Measurements from ENCODE around the gene GNB1L. TPM values are rescaled to one million over a fixed set of nuclear protein-coding genes. Genes with fewer than 3 reads are reported as not detected.

Gene GNB1L
- total and polyA plus RNA-seq, 2 donors (not counting 1 experiment from before 2014, with no cell fraction given), result 6.6 to 12.1 TPM

GRCh38 chr22:19772673-19773469, 81.8 kb downstream of the GNB1L start:
- no peak for TF ChIP-seq EZH2 (IDR thresholded peaks at IDR 0.05; ENCODE audit: borderline replicate concordance, insufficient read depth, low read depth, low read length, poor library complexity, severe bottlenecking)
- TF ChIP-seq CTCF (IDR thresholded peaks at IDR 0.05), result no peak
- H3K4me3 Mint-ChIP-seq, result peak overlapping the region; percentile 81
- peaks cover 33 to 40% of the 10 kb centered on the region in 2 donors for H3K4me1 ChIP-seq (ENCODE audit: control insufficient read depth in 2 of 2, insufficient read depth in 2 of 2, low read length in 2 of 2)
- intact Hi-C loops (cut with micrococcal nuclease), result no loop called here
- H3K27ac ChIP-seq (ENCODE audit: low read length in 2 of 2), result no peak overlapping the region
- H3K4me1 Mint-ChIP-seq, result peaks cover 36% of the 10 kb centered on the region
- no peaks in the 10 kb centered on the region for H4K20me1 ChIP-seq (ENCODE audit: control insufficient read depth, insufficient read depth, low read length, poor library complexity, severe bottlenecking)
- ChIA-PET CTCF (interaction anchor here (0.9 to 2.1 kb wide), 5 partner anchors 17 to 138 kb away, joined by 3 to 18 read pairs (median 8); no protein-coding TSS in a partner anchor), POLR2A (interaction anchor here (0.7 kb wide), 1 partner anchor 547 kb away, joined by 3 read pairs; the partner anchor contains the start of gene DGCR6L)
- DNase-seq, result peak; percentile 75
- peak overlapping the region; percentile 37 for H3K27ac Mint-ChIP-seq
- H3K36me3 ChIP-seq (replicated peaks in 1 of 2; ENCODE audit: control extremely low read depth in 1 of 2, control insufficient read depth in 1 of 2, extremely low read depth in 1 of 2, insufficient read depth in 2 of 2, low read length in 1 of 2), result no peaks in the 10 kb centered on the region
- peak; percentile 83 for ATAC-seq (ENCODE audit: low read depth)
- peaks cover 0 to 90% (median 55%) of the 10 kb centered on the region in 4 experiments for H3K27me3 ChIP-seq (replicated peaks in 1 of 4; ENCODE audit: control extremely low read depth in 1 of 4, control insufficient read depth in 3 of 4, insufficient read depth in 4 of 4, low read length in 3 of 4)
- peaks cover 0 to 42% (median 0%) of the 10 kb centered on the region in 3 donors for H3K9me3 ChIP-seq (ENCODE audit: control extremely low read depth in 1 of 3, control insufficient read depth in 2 of 3, insufficient read depth in 1 of 3, low read length in 2 of 3)
- WGBS (ENCODE audit: insufficient coverage), result 10% methylated on average over 23 of the region's 25 CpGs
- H3K27me3 Mint-ChIP-seq, result peaks cover 70% of the 10 kb centered on the region
- no peaks in the 10 kb centered on the region for H3K79me2 ChIP-seq (ENCODE audit: control insufficient read depth, insufficient read depth, low read length)
- H3K4me3 ChIP-seq (ENCODE audit: control extremely low read depth in 1 of 5, extremely low read depth in 1 of 5, insufficient read depth in 1 of 5, low read depth in 2 of 5, low read length in 4 of 5), result peak overlapping the region in 2 of 5 experiments; percentile 12 to 24
- no peaks in the 10 kb centered on the region for H3K9me3 Mint-ChIP-seq (ENCODE audit: insufficient read depth)
- H3K9ac ChIP-seq (ENCODE audit: low read length), result peak overlapping the region; percentile 31
- H3K4me2 ChIP-seq (replicated peaks; ENCODE audit: low read depth, low read length, poor library complexity, severe bottlenecking), result peak overlapping the region; percentile 63
- H2AFZ ChIP-seq (ENCODE audit: insufficient read depth, low read depth, low read length, poor library complexity, severe bottlenecking), result no peak overlapping the region

GRCh38 chr22:19772422-19772672, 82.3 kb downstream of the GNB1L start:
- ATAC-seq (ENCODE audit: low read depth) (no peak), DNase-seq (no peak)
- Histone ChIP-seq H3K4me3 (ENCODE audit: control extremely low read depth in 1 of 5, extremely low read depth in 1 of 5, insufficient read depth in 1 of 5, low read depth in 2 of 5, low read length in 4 of 5) (peak overlapping the region in 1 of 5 experiments; percentile 10), H4K20me1 (ENCODE audit: control insufficient read depth, insufficient read depth, low read length, poor library complexity, severe bottlenecking) (no peaks in the 10 kb centered on the region), H3K79me2 (ENCODE audit: control insufficient read depth, insufficient read depth, low read length) (no peaks in the 10 kb centered on the region), H3K36me3 (replicated peaks in 1 of 2; ENCODE audit: control extremely low read depth in 1 of 2, control insufficient read depth in 1 of 2, extremely low read depth in 1 of 2, insufficient read depth in 2 of 2, low read length in 1 of 2) (no peaks in the 10 kb centered on the region), H2AFZ (ENCODE audit: insufficient read depth, low read depth, low read length, poor library complexity, severe bottlenecking) (no peak overlapping the region), H3K4me1 (ENCODE audit: control insufficient read depth in 2 of 2, insufficient read depth in 2 of 2, low read length in 2 of 2) (peaks cover 39 to 45% of the 10 kb centered on the region in 2 donors), H3K27me3 (replicated peaks in 1 of 4; ENCODE audit: control extremely low read depth in 1 of 4, control insufficient read depth in 3 of 4, insufficient read depth in 4 of 4, low read length in 3 of 4) (peaks cover 0 to 90% (median 58%) of the 10 kb centered on the region in 4 experiments), H3K9ac (ENCODE audit: low read length) (no peak overlapping the region), H3K4me2 (replicated peaks; ENCODE audit: low read depth, low read length, poor library complexity, severe bottlenecking) (peak overlapping the region; percentile 63), H3K27ac (ENCODE audit: low read length in 2 of 2) (no peak overlapping the region), H3K9me3 (ENCODE audit: control extremely low read depth in 1 of 3, control insufficient read depth in 2 of 3, insufficient read depth in 1 of 3, low read length in 2 of 3) (peaks cover 0 to 43% (median 0%) of the 10 kb centered on the region in 3 donors)
- no peaks in the 10 kb centered on the region for H3K9me3 Mint-ChIP-seq (ENCODE audit: insufficient read depth)
- no peak overlapping the region for H3K27ac Mint-ChIP-seq
- ChIA-PET POLR2A (interaction anchor here (0.7 kb wide), 1 partner anchor 548 kb away, joined by 3 read pairs; the partner anchor contains the start of gene DGCR6L), CTCF (interaction anchor here (0.9 to 2.1 kb wide), 4 partner anchors 16 to 138 kb away, joined by 3 to 18 read pairs (median 9); no protein-coding TSS in a partner anchor)
- TF ChIP-seq EZH2 (IDR thresholded peaks at IDR 0.05; ENCODE audit: borderline replicate concordance, insufficient read depth, low read depth, low read length, poor library complexity, severe bottlenecking) (no peak), CTCF (IDR thresholded peaks at IDR 0.05) (no peak)
- H3K4me3 Mint-ChIP-seq, result peak overlapping the region; percentile 81
- peaks cover 73% of the 10 kb centered on the region for H3K27me3 Mint-ChIP-seq
- intact Hi-C loops (cut with micrococcal nuclease), result no loop called here
- peaks cover 41% of the 10 kb centered on the region for H3K4me1 Mint-ChIP-seq
- 68% methylated on average over 4 of the region's 4 CpGs for WGBS (ENCODE audit: insufficient coverage)

All from B cell (primary cell).